Retinal pigment epithelial cell (primary cell): ENCODE data around the gene CFAP70.

Experiments
- DNase-seq: peaks from one replicate; pipeline ENCODE4 v3.0.0-alpha.2; 2010; ENCODE audit warnings: low read depth
- H3K4me3 ChIP-seq: 2 replicates; pipeline ENCODE4 v1.5.1; 2011; ENCODE audit warnings: mild to moderate bottlenecking, low read length, control low read depth, moderate library complexity
- TF ChIP-seq, protein P1 (sequence below): conservative IDR thresholded peaks from 2 replicates; pipeline ENCODE4 v1.5.1; 2011; ENCODE audit warnings: low read depth, low read length, control low read depth, inconsistent platforms

Gene CFAP70

DNA sequence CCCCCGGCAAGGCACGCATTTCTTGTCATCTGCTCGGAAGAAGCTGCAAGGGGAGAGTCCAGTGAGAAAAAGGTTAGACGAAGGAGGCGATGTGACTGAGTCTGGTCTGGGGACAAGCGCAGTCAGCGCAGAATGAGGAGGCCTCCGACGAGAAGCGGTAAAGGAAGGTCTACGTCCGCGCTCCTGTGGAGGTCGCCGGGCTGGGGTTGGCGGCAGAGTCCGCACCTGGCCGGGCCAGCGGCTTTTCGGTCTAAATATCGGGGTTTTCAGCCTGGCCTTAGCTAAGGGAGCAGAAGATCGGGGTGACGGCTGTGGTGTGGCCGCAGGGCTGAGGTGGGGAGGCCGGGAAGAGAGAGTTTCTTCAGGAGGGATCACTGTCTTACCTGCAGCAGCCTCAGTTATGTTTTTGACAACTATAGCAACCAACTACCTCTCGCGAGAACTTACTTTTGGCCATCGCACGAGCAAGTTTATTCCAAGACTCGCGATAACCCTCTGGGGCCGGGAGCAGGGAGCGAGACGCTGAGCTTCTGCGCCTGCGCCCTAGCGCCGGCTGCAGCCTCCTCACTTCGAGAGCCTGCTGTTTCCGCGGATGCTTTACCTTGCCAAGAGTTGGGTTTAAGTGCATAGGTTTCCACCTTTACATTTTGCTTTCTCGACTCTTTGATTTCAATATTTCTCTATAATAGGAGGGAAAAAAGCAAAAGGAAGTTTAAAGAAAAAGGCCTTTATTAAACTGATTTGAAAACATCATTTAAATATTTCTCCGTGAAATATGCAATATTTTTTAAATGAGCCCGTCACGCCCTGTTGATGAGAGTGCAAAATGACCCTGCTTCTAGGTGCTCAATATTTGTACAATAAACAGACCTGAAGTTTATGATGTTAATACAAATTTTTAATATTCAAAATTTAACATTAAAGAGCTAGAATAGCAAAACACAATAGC is at the start of gene CFAP70:
Gene CFAP70 (minus strand): TSS at position 534 of the 949 bp plus-strand sequence. CDS start 4,068 bp downstream, outside the sequence.
- H3K4me3 ChIP-seq = peak within 1 kb of the TSS; percentile 89
- TF ChIP-seq, protein P1, sequence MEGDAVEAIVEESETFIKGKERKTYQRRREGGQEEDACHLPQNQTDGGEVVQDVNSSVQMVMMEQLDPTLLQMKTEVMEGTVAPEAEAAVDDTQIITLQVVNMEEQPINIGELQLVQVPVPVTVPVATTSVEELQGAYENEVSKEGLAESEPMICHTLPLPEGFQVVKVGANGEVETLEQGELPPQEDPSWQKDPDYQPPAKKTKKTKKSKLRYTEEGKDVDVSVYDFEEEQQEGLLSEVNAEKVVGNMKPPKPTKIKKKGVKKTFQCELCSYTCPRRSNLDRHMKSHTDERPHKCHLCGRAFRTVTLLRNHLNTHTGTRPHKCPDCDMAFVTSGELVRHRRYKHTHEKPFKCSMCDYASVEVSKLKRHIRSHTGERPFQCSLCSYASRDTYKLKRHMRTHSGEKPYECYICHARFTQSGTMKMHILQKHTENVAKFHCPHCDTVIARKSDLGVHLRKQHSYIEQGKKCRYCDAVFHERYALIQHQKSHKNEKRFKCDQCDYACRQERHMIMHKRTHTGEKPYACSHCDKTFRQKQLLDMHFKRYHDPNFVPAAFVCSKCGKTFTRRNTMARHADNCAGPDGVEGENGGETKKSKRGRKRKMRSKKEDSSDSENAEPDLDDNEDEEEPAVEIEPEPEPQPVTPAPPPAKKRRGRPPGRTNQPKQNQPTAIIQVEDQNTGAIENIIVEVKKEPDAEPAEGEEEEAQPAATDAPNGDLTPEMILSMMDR = no peak
- peak; percentile 84 for DNase-seq

DNA sequence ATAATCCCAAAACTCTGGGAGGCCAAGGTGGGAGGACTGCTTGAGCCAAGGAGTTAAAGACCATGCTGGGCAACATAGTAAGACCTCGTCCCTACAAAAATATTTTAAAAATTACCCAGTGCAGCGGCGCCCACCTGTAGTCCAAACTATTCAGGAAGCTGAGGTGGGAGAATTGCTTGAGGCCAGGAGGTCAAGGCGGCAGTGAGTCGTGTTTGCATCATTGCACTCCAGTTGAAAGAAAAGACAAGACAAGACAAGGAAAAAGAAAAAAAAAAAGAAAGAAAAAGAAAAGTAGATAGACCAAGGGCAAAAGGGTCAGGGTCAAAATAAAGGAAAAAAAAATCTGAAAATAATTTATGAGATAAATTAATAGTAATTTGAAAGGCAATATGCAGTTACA is 49.4 kb upstream of the CFAP70 start:
- no peak for DNase-seq
- TF ChIP-seq, protein P1 = no peak
- no peak overlapping the region for H3K4me3 ChIP-seq

DNA sequence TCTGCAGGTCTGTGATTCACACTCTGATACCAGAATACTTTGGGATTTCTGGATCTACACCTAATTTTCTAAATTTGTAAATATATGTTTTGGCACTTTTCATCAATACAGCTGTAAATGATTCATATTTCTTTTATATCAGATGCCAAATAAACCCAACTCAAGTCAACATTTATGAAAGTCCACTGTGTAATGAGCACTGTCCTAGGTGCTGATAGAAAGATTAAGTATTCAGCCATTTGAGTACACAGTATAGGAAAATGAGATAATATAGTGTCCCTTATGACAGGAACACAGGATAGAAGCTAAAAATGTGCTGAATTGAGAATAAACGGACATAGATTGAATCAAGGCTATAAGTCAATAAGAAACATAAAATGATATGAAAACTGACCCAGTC is 48.8 kb upstream of the CFAP70 start:
- DNase-seq = no peak
- TF ChIP-seq, protein P1 = no peak

DNA sequence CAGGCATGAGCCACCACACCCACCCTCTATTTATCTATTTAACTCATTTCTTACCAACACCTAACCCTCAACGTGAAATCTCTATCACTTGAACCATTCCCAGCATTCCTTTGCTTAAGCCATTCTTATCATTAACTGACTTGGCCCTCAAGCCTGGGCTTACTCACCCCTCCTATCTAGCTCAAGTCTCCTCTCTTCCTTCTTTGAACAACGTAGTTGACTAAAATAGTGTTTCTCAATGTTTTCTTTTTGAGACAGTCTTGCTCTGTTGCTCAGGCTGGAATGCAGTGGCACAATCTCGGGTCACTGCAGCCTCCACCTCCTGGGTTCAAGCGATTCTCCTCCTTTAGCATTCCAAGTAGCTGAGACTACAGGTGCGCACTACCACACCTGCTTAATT is 48.2 kb upstream of the CFAP70 start:
- TF ChIP-seq, protein P1 = no peak
- no peak for DNase-seq
- no peak overlapping the region for H3K4me3 ChIP-seq

More for the DNA sequence above, 48.8 kb upstream of the CFAP70 start:
- no peak overlapping the region for H3K4me3 ChIP-seq

DNA sequence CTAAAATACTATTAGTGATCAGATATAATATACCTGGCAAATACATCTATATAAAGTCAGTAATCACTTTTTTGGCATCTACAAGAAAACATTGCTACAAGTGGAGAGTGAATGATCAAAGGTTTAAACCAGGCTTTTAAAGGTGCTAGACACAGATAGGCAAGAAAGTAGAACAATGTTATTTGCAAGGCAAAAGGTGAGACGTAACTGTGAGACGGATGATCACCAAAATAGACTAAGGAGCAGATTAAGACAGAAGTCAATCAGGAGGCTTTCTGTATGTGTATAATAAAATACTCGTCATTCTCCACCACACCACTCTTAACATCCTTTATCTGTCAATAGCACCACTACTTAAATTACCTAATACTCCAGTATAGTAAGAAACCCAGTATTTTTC is 46.9 kb upstream of the CFAP70 start:
- DNase-seq = no peak
- TF ChIP-seq, protein P1 = no peak
- no peak overlapping the region for H3K4me3 ChIP-seq

DNA sequence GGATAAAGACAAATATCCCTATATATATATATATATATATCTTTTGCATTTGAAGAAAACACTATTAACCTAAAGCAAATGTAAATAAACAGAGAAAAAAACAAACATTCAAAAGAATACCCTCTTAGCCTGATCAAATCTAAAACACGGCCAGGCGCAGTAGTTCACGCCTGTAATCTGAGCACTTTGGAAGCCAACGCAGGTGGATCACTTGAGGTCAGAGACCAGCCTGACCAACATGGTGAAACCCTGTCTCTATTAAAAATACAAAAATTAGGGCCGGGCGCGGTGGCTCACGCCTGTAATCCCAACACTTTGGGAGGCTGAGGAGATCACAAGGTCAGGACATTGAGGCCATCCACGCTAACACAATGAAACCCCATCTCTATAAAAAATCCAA is 46.0 kb upstream of the CFAP70 start:
- no peak overlapping the region for H3K4me3 ChIP-seq
- TF ChIP-seq, protein P1 = no peak
- no peak for DNase-seq

DNA sequence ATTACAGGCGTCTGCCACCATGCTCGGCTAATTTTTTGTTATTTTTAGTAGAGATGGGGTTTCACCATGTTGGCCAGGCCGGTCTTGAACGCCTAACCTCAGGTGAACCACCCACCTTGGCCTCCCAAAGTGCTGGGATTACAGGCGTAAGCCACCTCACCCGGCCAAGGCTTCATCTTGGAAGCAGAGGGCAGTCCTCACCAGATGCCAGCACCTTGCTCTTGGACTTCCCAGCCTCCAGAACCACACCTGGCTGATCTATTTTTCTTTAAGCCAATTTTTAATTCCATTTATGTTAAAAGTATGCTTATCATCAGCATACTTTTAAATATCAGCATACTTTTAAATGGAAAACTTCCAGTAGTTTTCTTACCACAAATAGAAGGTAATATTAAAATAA is 43.0 kb upstream of the CFAP70 start:
- no peak for DNase-seq
- H3K4me3 ChIP-seq = no peak overlapping the region
- TF ChIP-seq, protein P1 = no peak
